Caco-2 (cell line): ENCODE results near the gene BAZ2B. TPM values are rescaled to one million over a fixed set of nuclear protein-coding genes. Genes with fewer than 3 reads are reported as not detected.

Experiments
- BruUV-seq: library from RNA; stranded (reverse); fragments of 400-500 nt; replicated peaks from 2 replicates; lab custom pipeline; 2021; lab: Mats Ljungman, UMichigan
- CTCF ChIA-PET: fragments of 300-600 bp; sonication (Branson Sonifier 250); formaldehyde crosslinking; loops from one replicate; lab custom pipeline; 2022; ENCODE audit warnings: antibody characterized with exemption; lab: Charles Lee
- POLR2A ChIA-PET: fragments of 300-600 bp; sonication (Branson Sonifier 250); formaldehyde crosslinking; loops from one replicate; lab custom pipeline; 2022; ENCODE audit warnings: antibody characterized with exemption; lab: Charles Lee
- DNase-seq, 2 experiments: peaks; one replicate each; pipeline versions ENCODE4 v3.0.0 to v3.0.0-alpha.2; 2020 to 2022
- H3K27me3 ChIP-seq: replicated peaks from 2 replicates; pipeline ENCODE4 v1.6.0; 2011; ENCODE audit warnings: low read length; ENCODE audit not compliant: control insufficient read depth, insufficient read depth
- H3K36me3 ChIP-seq: 2 replicates; pipeline ENCODE4 v1.5.1; 2011; ENCODE audit warnings: low read length; ENCODE audit not compliant: control insufficient read depth, insufficient read depth
- H3K4me1 ChIP-seq: fragments of 250-450 bp; sonication (Bioruptor Pico); 2 replicates; pipeline ENCODE4 v1.5.1; 2020; ENCODE audit warnings: mild to moderate bottlenecking
- H3K4me3 ChIP-seq: 2 replicates; pipeline ENCODE4 v1.5.1; 2011; ENCODE audit warnings: low read depth, mild to moderate bottlenecking, control low read depth, low read length
- H3K9me3 ChIP-seq: fragments of 250-450 bp; sonication (Bioruptor Pico); 2 replicates; pipeline ENCODE4 v1.5.1; 2020; ENCODE audit warnings: mild to moderate bottlenecking, moderate library complexity
- H3K27ac Mint-ChIP-seq: one replicate; pipeline ENCODE4 v1.8.0; 2022; ENCODE audit warnings: mixed read lengths; ENCODE audit not compliant: unreplicated experiment
- H3K27me3 Mint-ChIP-seq: one replicate; pipeline ENCODE4 v1.8.0; 2022; ENCODE audit warnings: mixed read lengths; ENCODE audit not compliant: insufficient read depth, unreplicated experiment
- H3K36me3 Mint-ChIP-seq: one replicate; pipeline ENCODE4 v1.8.0; 2022; ENCODE audit warnings: mild to moderate bottlenecking, mixed read lengths; ENCODE audit not compliant: insufficient read depth, unreplicated experiment
- H3K4me1 Mint-ChIP-seq: one replicate; pipeline ENCODE4 v1.8.0; 2022; ENCODE audit warnings: low read depth, mixed read lengths; ENCODE audit not compliant: unreplicated experiment
- H3K4me3 Mint-ChIP-seq: one replicate; pipeline ENCODE4 v1.8.0; 2022; ENCODE audit warnings: mild to moderate bottlenecking, moderate library complexity, mixed read lengths; ENCODE audit not compliant: unreplicated experiment
- H3K9me3 Mint-ChIP-seq: one replicate; pipeline ENCODE4 v1.8.0; 2022; ENCODE audit warnings: mixed read lengths; ENCODE audit not compliant: unreplicated experiment
- CTCF ChIP-seq, 2 experiments: fragments of 200-600 bp in 1 of 2; IDR thresholded peaks; 1 replicate in 1 of 2; 2 replicates in 1 of 2; pipeline versions ENCODE4 v1.5.1 to v1.8.0; 2011 to 2022; ENCODE audit warnings: antibody characterized with exemption in 1 of 2, control low read depth in 1 of 2, inconsistent platforms in 1 of 2, low read depth in 1 of 2, low read length in 1 of 2, mild to moderate bottlenecking in 1 of 2, moderate library complexity in 1 of 2; ENCODE audit not compliant: insufficient read depth in 1 of 2, severe bottlenecking in 1 of 2, unreplicated experiment in 1 of 2
- intact Hi-C: fragments of 100-400 bp; cut with micrococcal nuclease; formaldehyde crosslinking; loops from one replicate; pipeline ENCODE4 v1.10.0; 2022; ENCODE audit not compliant: unreplicated experiment
- total RNA-seq: library from RNA; stranded (reverse); gene quantifications from 2 replicates; pipeline ENCODE4 v1.2.3, GENCODE V29; 2022

Gene BAZ2B
- total RNA-seq, 1 experiment from 2014 or later = 32.9 TPM

DNA sequence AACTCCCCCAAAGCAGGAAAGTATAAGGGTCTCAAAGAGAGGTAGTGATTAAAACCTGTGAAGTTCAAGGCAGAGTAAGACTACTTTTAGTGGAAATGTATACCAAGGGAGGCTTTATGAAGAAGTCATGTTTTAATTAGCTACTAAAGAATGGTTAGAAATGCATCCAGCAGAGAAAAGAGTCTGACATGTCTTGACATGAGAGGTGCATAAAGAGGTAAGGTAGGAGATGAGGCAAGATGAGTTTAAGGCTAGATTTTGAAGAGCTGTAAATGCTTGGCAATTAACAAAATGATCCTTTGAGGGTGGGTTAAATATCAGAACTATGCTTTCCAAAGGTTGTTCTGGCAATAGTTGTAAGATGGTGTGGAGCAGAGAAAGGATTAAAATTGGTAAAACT lies 241.1 kb downstream of the BAZ2B start:
- H3K9me3 Mint-ChIP-seq = no peaks in the 10 kb centered on the region
- peaks cover 7% of the 10 kb centered on the region for H3K36me3 Mint-ChIP-seq
- no peak overlapping the region for H3K4me3 Mint-ChIP-seq
- CTCF ChIA-PET = no interaction called here
- peaks cover 2% of the 10 kb centered on the region for H3K4me1 ChIP-seq
- no peaks in the 10 kb centered on the region for H3K4me1 Mint-ChIP-seq
- intact Hi-C loops = no loop called here
- H3K36me3 ChIP-seq = no peaks in the 10 kb centered on the region
- no peak for TF ChIP-seq CTCF (IDR thresholded peaks at IDR 0.05; ENCODE audit: insufficient read depth in 1 of 2, low read depth in 1 of 2, low read length in 1 of 2, severe bottlenecking in 1 of 2, unreplicated experiment in 1 of 2)
- BruUV-seq = no TSS peak
- H3K27me3 ChIP-seq = no peaks in the 10 kb centered on the region
- no peak for DNase-seq
- no peak overlapping the region for H3K27ac Mint-ChIP-seq
- POLR2A ChIA-PET = no interaction called here
- no peaks in the 10 kb centered on the region for H3K27me3 Mint-ChIP-seq
- H3K9me3 ChIP-seq = no peaks in the 10 kb centered on the region
- H3K4me3 ChIP-seq = no peak overlapping the region

DNA sequence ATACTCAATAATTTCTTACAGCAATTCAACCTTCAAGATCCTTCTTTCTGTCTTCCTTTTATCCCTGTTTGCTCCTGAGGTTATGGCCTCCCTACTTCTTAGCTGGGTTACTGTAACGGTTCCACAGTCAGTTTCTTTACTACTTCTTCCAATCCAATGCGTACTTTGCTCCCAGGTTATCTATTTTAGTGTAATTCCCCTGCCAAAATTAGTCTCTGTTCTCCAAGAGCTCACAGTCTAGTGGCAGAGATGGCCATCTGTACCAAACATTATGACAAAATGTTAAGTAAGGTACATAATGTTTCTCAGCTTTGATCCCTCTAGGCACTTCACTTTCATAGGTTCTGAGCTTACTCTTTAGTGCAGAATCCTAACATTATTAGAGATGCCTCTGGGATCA lies 244.8 kb downstream of the BAZ2B start:
- BruUV-seq = no TSS peak
- intact Hi-C loops = no loop called here
- CTCF ChIA-PET = no interaction called here
- H3K36me3 ChIP-seq = no peaks in the 10 kb centered on the region
- H3K4me1 ChIP-seq = no peaks in the 10 kb centered on the region
- DNase-seq = no peak
- Mint-ChIP-seq H3K9me3 (no peaks in the 10 kb centered on the region), H3K27me3 (no peaks in the 10 kb centered on the region), H3K4me1 (no peaks in the 10 kb centered on the region), H3K36me3 (peaks cover 16% of the 10 kb centered on the region), H3K27ac (no peak overlapping the region), H3K4me3 (no peak overlapping the region)
- TF ChIP-seq CTCF (IDR thresholded peaks at IDR 0.05; ENCODE audit: insufficient read depth in 1 of 2, low read depth in 1 of 2, low read length in 1 of 2, severe bottlenecking in 1 of 2, unreplicated experiment in 1 of 2) = no peak
- POLR2A ChIA-PET = no interaction called here
- no peaks in the 10 kb centered on the region for H3K27me3 ChIP-seq
- no peak overlapping the region for H3K4me3 ChIP-seq
- H3K9me3 ChIP-seq = no peaks in the 10 kb centered on the region

DNA sequence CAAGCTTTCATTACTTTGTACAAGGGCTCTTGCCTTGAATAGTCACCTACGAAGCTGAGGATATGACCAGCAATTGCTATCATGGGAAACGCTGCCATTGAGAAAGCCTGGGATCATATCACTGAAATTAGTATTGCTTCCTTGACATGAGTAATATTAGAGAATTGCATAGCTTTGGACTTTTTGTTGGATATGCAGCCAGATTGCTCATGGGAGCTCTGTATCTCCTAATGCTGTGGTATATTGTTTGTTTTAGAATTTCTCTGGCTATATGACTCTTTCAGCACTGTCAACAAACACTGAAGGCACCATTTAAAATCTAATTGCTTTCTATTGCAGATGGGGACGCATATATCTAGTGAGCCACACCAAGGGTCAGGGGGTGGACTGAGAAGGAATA lies 249.8 kb downstream of the BAZ2B start:
- POLR2A ChIA-PET = no interaction called here
- TF ChIP-seq CTCF (IDR thresholded peaks at IDR 0.05; ENCODE audit: insufficient read depth in 1 of 2, low read depth in 1 of 2, low read length in 1 of 2, severe bottlenecking in 1 of 2, unreplicated experiment in 1 of 2) = no peak

More for the DNA sequence above, 249.8 kb downstream of the BAZ2B start:
- Mint-ChIP-seq H3K4me3 (no peak overlapping the region), H3K36me3 (peaks cover 13% of the 10 kb centered on the region), H3K4me1 (peaks cover 14% of the 10 kb centered on the region), H3K27ac (no peak overlapping the region), H3K27me3 (no peaks in the 10 kb centered on the region), H3K9me3 (no peaks in the 10 kb centered on the region)
- DNase-seq = no peak
- Histone ChIP-seq H3K9me3 (no peaks in the 10 kb centered on the region), H3K4me1 (0 out of 2 replicates have a peak, but pooled peaks cover 5% of the 10 kb centered on the region), H3K4me3 (no peak overlapping the region), H3K27me3 (no peaks in the 10 kb centered on the region), H3K36me3 (no peaks in the 10 kb centered on the region)
- intact Hi-C loops = no loop called here
- CTCF ChIA-PET = no interaction called here
- no TSS peak for BruUV-seq
